GM21825 (cell line): ENCODE results near the gene C19orf47.
"Not testable (repeated sequence)": the region's sequence is repeated elsewhere in the genome, so short reads cannot be mapped to it uniquely, and the experiment has no call there.

Experiments used
- ATAC-seq: cut with Tn5 transposase; IDR thresholded peaks from one replicate; pipeline ENCODE4 v1.9.1; 2021; ENCODE audit warnings: mild to moderate bottlenecking, moderate library complexity; ENCODE audit not compliant: unreplicated experiment

C19orf47 gene

GRCh38 chr19:40355975-40356680 lies 7.9 kb upstream of the C19orf47 start:
- no peak for ATAC-seq

DNA sequence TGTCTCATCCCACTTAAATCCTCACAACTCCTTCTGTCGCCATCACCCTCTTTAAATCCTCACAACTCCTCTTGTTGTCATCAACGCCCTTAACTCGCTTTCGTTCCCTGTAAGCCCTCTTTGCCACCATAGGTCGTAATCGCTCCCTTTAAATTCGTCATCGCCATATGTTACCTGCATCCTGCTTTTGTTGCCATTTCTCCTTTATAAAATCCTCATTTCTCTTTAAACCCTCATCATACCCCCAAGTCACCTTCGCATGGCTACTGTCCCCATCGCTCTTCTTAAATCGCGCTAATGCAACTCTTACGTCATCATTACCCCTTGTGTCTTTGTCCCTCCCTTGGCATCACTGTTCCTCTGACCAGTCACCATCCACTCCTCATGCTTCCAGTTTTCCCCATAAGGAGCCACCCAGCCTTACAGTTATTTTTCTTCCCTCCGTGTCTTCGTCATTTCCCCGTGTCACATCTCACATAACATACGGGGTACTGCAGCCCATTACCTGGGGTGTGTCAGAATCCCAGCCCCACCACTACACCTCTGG lies 837 bp upstream of the C19orf47 start:
- ATAC-seq, result no peak

GRCh38 chr19:40344422-40344821 lies 3.8 kb downstream of the C19orf47 start:
- ATAC-seq, result no peak

DNA sequence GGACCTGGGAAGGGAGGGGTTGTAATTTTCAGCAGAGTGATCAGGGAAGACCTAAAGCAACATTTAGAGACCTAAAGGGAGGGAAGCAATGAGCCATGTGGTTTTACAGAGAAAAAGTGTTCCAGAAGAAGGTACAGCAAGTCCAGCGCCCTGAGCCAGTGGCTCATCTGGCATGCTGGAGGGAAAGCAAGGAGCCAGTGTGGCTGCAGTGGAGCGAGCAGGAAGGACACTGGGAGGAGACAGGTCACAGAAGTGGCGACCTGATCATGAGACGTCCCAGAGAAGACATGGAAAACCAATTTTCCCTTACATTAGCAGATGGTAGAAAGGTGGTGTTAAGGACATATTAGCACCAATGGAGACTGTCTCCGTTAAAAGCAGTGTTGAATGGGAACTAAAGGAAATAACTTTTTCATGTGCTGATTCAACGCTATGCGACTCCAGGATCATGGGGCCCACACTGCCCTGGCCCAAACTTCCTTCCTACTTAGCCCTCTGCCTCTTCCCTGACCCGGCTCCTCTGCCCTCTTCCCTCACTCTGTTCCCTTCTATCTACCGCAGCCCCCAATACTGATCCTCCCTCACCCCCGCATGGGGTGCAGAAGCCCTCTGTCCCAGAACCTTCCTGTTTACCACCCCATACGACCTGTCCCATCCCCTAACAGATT lies 5.4 kb downstream of the C19orf47 start:
- no peak for ATAC-seq

- no peak for ATAC-seq
Observed at GRCh38 chr19:40341601-40342482, 6.4 kb downstream of the C19orf47 start.

- ATAC-seq, result no peak
Observed at GRCh38 chr19:40339018-40339728, 9.0 kb downstream of the C19orf47 start.

DNA sequence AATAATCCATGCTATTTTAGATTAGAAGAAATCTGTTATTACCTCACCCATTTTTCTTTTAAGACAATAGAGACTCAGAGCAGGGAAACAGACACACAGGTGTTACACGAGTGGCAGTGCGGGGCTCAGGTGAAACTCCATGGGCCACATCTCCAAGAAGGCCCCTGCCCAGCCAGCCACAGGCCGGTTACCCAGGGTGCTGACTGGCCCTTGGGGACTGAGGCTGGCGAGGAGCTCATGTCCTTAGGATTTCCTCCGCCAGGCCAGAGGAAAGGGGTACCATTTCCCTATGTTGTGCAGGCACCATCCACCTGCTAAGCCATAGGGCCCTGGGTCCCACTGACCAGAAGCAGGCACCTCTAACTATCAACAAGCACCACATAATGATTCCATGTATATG lies 10.6 kb downstream of the C19orf47 start:
- no peak for ATAC-seq

DNA sequence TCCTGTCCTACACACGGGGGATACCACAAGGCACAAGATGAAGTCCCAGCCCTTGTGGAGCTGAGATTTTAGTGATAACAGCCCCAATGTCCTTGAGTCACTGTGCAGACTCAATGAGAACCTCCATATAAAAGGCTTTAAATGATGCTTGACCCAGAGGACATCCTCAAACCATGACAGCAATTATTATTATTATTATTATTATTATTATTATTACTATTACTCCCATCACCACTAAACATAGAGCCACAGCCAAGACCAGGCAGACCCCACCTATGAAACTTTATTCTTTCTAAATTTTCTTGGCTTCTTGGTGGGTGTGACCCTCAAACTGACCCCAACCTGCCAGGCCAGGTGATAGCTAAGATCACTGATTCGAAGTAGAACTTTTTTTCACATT lies 11.1 kb downstream of the C19orf47 start:
- ATAC-seq, result no peak

DNA sequence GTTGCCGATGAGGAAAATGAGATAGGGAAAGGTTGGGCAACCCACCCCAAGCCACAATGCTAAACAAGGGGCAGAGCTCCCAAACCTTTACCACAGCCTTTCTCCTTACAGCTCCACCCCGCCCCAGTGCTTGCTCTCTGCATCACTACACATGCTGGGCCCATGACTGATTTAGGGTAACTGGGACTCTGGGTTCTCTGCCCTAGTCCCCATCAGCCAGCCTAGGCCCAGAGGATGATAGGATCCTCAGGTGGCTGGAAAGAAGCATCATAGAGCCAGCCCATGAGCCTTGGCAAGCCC lies 11.6 kb downstream of the C19orf47 start:
- ATAC-seq, result no peak

- no peak for ATAC-seq
Observed at GRCh38 chr19:40335855-40336600, 12.2 kb downstream of the C19orf47 start.

- ATAC-seq, result no peak
Observed at GRCh38 chr19:40335101-40335500, 13.1 kb downstream of the C19orf47 start.

DNA sequence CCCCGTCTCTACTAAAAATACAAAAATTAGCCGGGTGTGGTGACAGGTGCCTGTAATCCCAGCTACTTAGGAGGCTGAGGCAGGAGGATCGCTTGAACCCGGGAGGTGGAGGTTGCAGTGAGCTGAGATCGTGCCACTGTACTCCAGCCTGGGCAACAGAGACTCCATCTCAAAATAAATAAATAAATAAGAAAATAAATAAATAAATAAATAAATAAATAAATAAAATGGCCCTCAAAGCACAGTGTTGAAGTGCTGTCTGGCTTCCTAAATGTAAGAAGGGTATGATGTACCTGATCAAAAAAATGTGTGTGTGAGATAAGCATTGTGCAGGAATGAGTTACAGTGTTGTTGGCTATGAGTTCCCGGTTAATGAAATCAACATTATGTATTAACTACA lies 15.1 kb downstream of the C19orf47 start:
- not testable (repeated sequence) for ATAC-seq

- no peak for ATAC-seq
Observed at GRCh38 chr19:40332669-40333068, 15.5 kb downstream of the C19orf47 start.

DNA sequence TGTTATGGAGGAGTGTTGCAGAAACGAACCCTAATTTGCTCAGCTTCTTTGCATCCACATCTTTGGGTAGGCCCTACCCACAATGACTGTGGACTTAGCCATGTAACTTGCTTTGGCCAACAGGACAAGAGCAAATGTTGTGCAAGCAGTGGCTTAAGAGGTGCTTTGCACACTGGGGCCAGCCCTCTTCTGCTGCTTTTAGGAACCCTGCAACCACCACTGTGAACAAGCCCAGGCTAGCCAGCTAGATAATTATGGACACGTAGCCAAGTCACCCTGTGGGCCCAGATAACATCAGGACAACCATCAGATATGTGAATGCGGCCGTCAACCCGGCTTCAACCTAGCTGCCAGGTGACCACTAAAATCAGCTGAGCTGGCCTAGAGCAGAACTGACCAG lies 17.1 kb downstream of the C19orf47 start:
- no peak for ATAC-seq

- ATAC-seq, result no peak
Observed at GRCh38 chr19:40326201-40326600, 22.0 kb downstream of the C19orf47 start.

DNA sequence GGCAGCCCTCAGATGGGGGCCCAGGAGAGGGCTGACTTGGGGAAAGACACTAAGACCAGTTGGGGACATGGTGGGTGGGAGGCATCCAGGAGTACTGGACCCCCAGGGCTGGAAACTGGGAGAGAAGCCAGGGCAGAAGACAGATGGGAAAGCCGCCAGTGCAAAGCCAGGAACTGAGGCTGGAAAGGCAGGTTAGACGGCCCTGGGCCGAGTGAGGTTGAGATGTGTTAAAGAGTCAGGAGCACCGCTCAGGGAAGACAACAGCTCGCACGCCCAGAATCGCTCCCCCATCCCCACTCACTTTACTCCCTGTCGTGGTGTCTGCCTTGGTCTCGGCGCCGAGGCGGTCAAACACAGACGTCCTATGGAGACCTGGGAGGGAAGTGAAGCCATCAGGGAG lies 24.5 kb downstream of the C19orf47 start:
- no peak for ATAC-seq

DNA sequence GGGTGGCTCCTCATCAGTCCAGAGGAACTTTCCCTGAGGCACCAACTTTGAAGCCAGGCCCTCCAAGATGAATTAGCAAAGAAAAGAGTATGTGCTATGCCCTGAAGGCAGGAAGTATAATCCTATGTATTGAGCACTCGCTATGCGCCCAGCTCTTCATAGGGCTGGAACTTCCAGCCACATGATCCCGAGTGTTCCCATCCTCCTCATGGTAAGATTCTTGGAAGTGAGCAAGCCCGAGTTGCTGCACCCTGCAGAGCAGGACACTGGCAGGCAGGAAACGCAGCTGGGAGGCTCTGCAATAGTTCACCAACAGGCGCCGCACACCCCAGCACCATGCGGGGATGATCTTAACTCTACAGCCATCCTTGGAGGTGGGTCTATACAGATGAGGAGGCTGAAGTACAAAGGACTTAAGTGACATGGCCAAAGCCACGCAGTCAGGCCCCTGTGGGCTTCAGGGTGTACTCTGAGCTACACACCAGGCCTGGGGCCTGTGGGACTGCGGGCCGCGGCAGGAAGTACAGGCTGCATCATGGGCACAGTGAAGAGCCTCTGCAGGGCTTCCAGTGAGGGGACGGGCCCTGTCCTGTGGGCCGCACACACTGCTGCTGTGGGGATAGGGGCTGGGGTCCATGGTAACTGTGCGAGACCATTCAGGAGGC lies 25.1 kb downstream of the C19orf47 start:
- ATAC-seq, result no peak

DNA sequence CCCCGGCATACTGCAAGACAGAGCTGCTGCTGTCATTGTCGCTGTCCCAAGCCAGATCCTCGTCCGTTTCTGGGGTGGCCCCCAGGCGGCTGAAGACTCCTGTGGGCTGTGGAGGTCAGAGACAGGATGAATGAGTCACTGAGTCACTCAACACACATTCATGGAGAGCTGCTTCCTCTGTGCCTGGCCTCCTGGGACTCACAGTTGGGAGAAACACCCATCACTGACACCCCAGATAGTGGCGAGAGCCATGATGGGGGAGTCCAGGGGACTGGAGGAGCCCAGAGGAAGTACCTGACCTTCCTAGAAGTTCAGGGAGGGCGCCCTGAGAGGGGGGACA lies 26.0 kb downstream of the C19orf47 start:
- no peak for ATAC-seq

GRCh38 chr19:40321566-40322270 lies 26.5 kb downstream of the C19orf47 start:
- ATAC-seq, result no peak
